Ramos (cell line): ENCODE results near the gene LAMC1.
"Not testable (repeated sequence)": the region's sequence is repeated elsewhere in the genome, so short reads cannot be mapped to it uniquely, and the experiment has no call there.

Source experiments
- in situ Hi-C: fragments of 300-500 bp; cut with MboI; formaldehyde crosslinking; loops from one replicate; pipeline ENCODE4 v1.14.3; 2022; ENCODE audit warnings: low sequenced_read_pairs; ENCODE audit not compliant: unreplicated experiment

The LAMC1 gene

DNA sequence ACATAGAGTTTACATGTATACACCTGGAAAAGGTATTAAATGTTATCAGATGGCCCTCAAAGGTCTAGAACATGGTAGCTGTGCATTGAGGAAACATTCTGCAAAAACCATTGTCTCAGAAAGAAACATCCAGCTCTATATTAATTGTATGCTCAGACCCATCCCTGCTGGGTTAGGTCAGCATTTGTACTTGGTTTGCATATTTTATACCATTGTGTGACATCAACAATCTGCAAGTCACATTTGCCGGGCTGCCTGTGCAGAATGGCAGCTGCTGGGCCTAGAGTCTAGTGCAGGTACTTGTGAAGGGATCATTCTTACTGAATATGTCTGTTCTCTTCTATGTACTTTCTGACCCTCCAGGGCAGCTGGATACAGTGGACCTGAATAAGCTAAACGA is 119.0 kb downstream of the LAMC1 start:
- in situ Hi-C loops = no loop called here

GRCh38 chr1:183143576-183144315 is 120.5 kb downstream of the LAMC1 start:
- in situ Hi-C loops = no loop called here

DNA sequence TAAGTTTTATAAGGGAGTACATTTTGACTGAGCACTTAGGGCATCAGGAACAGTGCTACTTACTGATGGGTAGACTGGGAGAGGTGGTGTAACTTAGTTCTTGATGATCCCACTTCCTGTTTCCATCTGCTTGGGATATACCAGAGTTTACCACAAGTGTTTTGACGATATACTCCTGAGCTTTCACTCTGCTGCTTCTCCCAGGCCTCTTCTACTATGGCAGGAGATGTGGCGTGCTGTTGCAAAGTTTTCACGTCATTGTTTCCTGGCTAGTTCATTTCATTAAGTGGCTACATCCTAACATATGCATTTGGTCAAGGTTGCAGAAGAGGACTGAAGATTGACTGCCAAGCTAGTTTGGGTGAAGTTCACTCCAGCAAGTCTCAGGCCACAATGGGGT is 121.5 kb downstream of the LAMC1 start:
- in situ Hi-C loops = no loop called here

DNA sequence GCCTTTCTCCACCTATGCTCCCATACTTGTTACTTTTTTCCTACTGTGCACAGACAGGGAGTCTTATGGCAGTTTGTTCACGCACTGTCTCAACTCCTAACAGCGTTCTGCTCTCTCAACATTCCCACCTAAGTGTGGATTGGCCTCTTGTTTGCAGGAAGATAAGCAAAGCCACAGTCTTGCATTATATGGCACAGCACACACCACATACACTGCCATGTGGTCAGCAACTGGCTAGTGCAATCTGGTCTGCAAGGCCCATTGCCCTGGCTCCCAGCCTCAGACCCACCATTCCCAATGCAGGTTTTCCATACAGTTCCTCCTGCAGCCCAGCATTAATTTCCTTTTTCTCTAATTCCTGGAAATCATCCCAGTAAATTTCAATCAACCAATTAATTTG is 124.5 kb downstream of the LAMC1 start:
- in situ Hi-C loops = no loop called here

GRCh38 chr1:183148599-183148998 is 125.4 kb downstream of the LAMC1 start:
- in situ Hi-C loops = no loop called here

- in situ Hi-C loops = no loop called here
These were observed 126.1 kb downstream of the LAMC1 start for GRCh38 chr1:183149273-183149672.

DNA sequence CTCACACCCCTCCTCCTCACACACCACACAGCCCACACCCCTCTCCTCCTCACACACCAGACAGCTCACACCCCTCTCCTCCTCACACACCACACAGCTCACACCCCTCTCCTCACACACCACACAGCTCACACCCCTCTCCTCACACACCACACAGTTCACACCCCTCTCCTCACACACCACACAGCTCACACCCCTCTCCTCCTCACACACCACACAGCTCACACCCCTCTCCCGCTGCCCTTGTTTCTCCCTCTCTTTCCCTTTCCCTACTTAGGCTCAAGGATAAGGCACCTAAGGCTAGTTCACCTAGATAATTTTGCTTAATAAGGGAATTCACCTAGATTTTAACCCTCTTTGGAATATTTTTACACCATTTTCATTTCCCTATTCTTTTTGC is 126.8 kb downstream of the LAMC1 start:
- in situ Hi-C loops = not testable (repeated sequence)

DNA sequence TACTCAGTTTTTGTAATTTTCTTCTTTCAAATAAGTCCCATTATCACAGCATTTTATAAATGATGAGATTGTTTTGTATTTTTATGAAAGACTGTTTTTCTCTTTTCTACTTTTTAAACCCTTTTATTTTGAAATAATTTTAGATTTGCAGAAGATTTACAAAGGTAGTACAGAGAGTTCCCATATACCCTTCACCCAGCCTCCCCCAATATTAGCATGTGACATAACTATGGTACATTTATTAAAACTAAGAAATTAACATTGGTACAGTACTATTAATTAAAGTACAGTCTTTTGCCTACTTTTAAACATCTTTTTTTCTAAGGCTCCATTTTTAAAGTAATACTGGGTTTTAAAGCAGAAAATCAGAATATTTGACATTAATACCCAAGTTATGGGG is 127.2 kb downstream of the LAMC1 start:
- in situ Hi-C loops = no loop called here

DNA sequence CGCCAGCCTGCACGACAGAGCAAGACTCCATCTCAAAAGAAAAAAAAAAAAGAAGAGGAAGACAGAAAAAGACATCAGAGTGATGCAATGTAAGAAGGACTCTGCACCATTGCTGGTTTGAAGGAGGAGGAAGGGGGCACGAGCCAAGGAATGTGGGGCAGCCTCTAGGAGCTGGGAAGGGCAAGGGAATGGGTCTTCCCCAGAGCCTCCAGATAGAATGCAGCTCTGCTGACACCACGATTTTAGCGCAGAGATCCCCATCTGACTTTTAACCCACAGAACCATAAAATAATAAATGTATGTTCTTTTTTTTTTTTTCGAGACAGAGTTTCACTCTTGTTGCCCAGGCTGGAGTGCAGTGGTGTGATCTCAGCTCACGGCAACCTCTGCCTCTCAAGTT is 129.0 kb downstream of the LAMC1 start:
- in situ Hi-C loops = no loop called here

- in situ Hi-C loops = no loop called here
These were observed 132.7 kb downstream of the LAMC1 start for GRCh38 chr1:183155939-183156338.

- in situ Hi-C loops = no loop called here
These were observed 136.7 kb downstream of the LAMC1 start for GRCh38 chr1:183159960-183160359.

DNA sequence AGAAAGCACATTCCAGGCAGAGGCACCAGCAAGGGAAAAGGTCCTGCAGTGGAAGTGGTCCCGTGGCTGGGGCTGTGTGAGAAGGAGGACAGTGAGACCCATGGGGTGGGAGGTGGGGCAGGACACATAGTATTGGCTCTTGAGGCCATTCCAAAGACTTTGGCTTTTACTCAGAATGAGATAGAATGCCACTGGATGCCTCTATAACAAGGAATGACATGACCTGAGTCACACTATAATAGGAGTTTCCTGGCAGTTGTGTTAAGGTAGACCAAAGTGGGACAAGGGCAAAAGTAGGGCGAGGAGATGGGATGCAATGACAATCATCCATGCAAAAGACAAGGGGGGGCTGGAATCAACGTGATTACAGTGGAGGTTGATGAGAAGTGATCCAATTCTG is 138.2 kb downstream of the LAMC1 start:
- in situ Hi-C loops = no loop called here

GRCh38 chr1:183163316-183163715 is 140.1 kb downstream of the LAMC1 start:
- in situ Hi-C loops = no loop called here

DNA sequence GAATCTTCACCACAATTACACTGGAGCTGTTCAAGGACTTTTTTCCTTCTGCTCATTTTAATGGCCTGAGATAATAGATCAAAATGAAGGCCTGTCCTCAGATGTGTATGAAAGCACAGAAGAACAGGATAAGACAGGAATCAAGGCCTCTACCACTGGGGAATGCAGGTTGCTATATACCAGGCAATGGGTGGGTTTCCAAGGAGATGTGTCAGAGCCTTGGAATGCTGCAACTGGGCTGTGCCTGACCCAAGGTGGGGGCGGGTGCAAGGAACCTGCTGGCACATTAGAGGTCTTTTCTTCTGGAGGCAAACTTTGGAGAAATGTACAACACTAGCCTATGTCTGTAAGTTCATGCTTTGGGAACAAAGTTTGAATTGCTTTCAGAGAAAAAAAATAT is 141.1 kb downstream of the LAMC1 start:
- in situ Hi-C loops = no loop called here

- in situ Hi-C loops = no loop called here
These were observed 141.7 kb downstream of the LAMC1 start for GRCh38 chr1:183164963-183165362.

GRCh38 chr1:183165456-183165855 is 142.2 kb downstream of the LAMC1 start:
- in situ Hi-C loops = no loop called here

- in situ Hi-C loops = no loop called here
These were observed 143.2 kb downstream of the LAMC1 start for GRCh38 chr1:183166454-183166853.

DNA sequence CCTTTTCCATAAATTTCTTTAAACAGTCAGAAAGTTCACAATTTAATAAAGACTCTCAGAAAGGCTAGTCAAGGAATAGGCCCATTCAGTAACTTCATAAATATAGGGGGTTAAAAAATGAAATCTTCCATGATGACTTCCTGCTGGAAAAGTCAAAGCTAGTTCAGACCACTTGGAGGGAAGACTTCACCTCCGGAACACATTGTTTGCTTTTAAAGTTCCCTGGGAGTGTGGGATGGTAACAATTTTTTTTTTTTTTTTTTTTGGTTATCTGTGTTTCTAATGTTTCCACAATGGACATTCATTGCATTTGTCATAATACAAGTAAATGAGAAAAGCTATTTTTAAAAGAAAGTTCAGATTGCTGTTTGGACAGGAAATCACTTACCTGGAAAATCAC is 144.5 kb downstream of the LAMC1 start:
- in situ Hi-C loops = no loop called here

GRCh38 chr1:183168308-183168707 is 145.1 kb downstream of the LAMC1 start:
- in situ Hi-C loops = no loop called here

GRCh38 chr1:183173828-183174227 is 150.6 kb downstream of the LAMC1 start:
- in situ Hi-C loops = no loop called here

DNA sequence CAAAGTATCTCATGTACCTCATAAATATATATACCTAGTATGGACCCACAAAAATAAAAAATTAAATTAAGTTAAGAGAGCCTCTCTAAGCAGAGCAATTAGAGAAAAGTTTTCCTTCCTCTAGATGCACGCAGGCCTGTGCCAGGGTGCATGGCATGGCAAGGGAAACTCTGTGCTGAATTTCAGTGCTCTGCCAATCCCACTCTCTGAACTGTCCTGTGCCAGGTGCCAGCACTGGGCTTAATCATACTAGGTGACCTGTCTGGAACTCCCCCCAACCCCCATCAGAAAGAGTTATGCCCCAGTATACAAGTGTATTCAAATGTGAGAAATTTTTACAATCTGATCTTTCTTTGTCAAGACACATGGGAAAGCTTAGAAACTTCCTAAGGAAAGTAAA is 152.4 kb downstream of the LAMC1 start:
- in situ Hi-C loops = no loop called here

DNA sequence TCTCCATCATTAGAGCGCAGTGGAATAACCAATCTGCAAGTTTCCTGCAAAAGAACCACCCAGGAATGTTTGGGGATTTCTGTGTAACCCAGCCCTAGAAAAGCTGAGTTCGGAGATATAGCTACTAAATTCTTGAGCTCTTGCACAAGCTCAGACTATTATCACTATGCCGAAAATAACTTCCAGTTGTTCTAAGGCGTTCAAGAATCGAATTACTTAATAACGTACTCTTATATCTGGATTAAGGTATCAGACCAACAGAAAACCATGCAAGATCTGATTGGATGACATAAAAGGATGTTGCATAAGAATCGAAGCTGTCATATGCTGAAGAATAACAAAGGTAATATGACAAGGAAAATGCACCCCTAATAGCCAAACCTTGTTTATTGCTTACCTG is 155.3 kb downstream of the LAMC1 start:
- in situ Hi-C loops = no loop called here

DNA sequence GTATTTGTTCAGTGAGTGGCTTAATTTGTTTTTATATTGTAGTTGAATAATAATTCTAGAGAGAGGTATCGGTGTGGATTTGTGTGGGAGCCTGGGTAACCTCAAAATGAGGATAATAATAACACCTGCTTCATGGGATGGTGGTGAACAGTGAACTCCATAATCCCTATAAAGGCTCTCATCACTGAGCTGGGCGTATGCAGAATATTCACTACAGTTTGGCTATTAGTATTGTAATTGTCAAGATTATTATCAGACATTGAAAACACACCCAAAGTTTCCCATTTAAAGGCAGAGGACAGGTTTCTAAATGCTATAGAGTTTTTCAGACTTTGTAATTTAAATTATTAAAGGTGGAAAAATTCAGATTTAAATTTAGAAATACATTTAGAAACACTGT is 155.8 kb downstream of the LAMC1 start:
- in situ Hi-C loops = no loop called here
